IMR-90 (cell line): Measurements from ENCODE around the gene MAFF. TPM values are rescaled to one million over a fixed set of nuclear protein-coding genes. Genes with fewer than 3 reads are reported as not detected.
"Not testable (repeated sequence)": the region's sequence is repeated elsewhere in the genome, so short reads cannot be mapped to it uniquely, and the experiment has no call there.

ENCODE experiments used
- ATAC-seq: fragments of 200-7000 bp; cut with Tn5 transposase; 2 replicates; pipeline ENCODE4 v1.9.1; 2020; ENCODE audit warnings: low read depth, mild to moderate bottlenecking, moderate library complexity
- BruUV-seq: library from RNA; stranded (reverse); fragments of 400-500 nt; replicated peaks from 2 replicates; lab custom pipeline; 2021; lab: Mats Ljungman, UMichigan
- CTCF ChIA-PET: fragments of 300-600 bp; formaldehyde crosslinking; extraction: SDS; loops from one replicate; lab custom pipeline; 2021; ENCODE audit warnings: antibody characterized with exemption; lab: Yijun Ruan, JAX
- POLR2A ChIA-PET: fragments of 300-600 bp; sonication (Branson Sonifier 250); formaldehyde crosslinking; loops from one replicate; lab custom pipeline; 2022; ENCODE audit warnings: antibody characterized with exemption; ENCODE audit not compliant: unreplicated experiment; lab: Charles Lee
- DNase-seq: peaks from one replicate; pipeline ENCODE4 v3.0.0; 2013
- H2AFZ ChIP-seq: replicated peaks from 2 replicates; pipeline ENCODE3; 2013; ENCODE audit warnings: low read length, mild to moderate bottlenecking; ENCODE audit not compliant: poor library complexity
- H2AK5ac ChIP-seq: 2 replicates; pipeline ENCODE4 v1.6.1; 2013; ENCODE audit warnings: low read depth, low read length, inconsistent platforms
- H2AK9ac ChIP-seq: replicated peaks from 2 replicates; pipeline ENCODE3; 2013; ENCODE audit warnings: mild to moderate bottlenecking, low read depth, low read length, moderate library complexity; ENCODE audit not compliant: poor library complexity
- H2BK120ac ChIP-seq: 2 replicates; pipeline ENCODE4 v1.6.1; 2013; ENCODE audit warnings: low read depth, low read length, inconsistent platforms
- H2BK15ac ChIP-seq: 3 replicates; pipeline ENCODE4 v1.6.1; 2013; ENCODE audit warnings: low read depth, low read length, inconsistent platforms
- H2BK20ac ChIP-seq: 2 replicates; pipeline ENCODE4 v1.6.1; 2013; ENCODE audit warnings: low read depth, mild to moderate bottlenecking, inconsistent platforms, low read length, moderate library complexity
- H2BK5ac ChIP-seq: 2 replicates; pipeline ENCODE4 v1.6.1; 2013; ENCODE audit warnings: mild to moderate bottlenecking, low read depth, low read length, inconsistent platforms; ENCODE audit not compliant: poor library complexity, severe bottlenecking
- H3K14ac ChIP-seq: replicated peaks from 2 replicates; pipeline ENCODE4 v1.6.1; 2013; ENCODE audit warnings: low read depth, low read length, inconsistent platforms
- H3K18ac ChIP-seq: 2 replicates; pipeline ENCODE4 v1.6.1; 2013; ENCODE audit warnings: low read depth, low read length, control low read depth
- H3K23ac ChIP-seq: 2 replicates; pipeline ENCODE4 v1.6.1; 2013; ENCODE audit warnings: low read depth, low read length, inconsistent platforms
- H3K27ac ChIP-seq: 2 replicates; pipeline ENCODE4 v1.5.1; 2013; ENCODE audit warnings: mild to moderate bottlenecking, control low read depth, low read length; ENCODE audit not compliant: insufficient read depth
- H3K27me3 ChIP-seq: 2 replicates; pipeline ENCODE4 v1.6.1; 2013; ENCODE audit warnings: low read length; ENCODE audit not compliant: control insufficient read depth, insufficient read depth
- H3K36me3 ChIP-seq: 2 replicates; pipeline ENCODE4 v1.6.1; 2013; ENCODE audit warnings: low read length, mixed read lengths; ENCODE audit not compliant: control insufficient read depth, insufficient read depth
- H3K4ac ChIP-seq: 2 replicates; pipeline ENCODE4 v1.6.1; 2013; ENCODE audit warnings: low read depth, low read length, inconsistent platforms
- H3K4me1 ChIP-seq: 2 replicates; pipeline ENCODE4 v1.6.1; 2013; ENCODE audit warnings: low read length, mixed read lengths; ENCODE audit not compliant: control insufficient read depth, insufficient read depth
- H3K4me2 ChIP-seq: 2 replicates; pipeline ENCODE4 v1.6.1; 2013; ENCODE audit warnings: low read depth, mild to moderate bottlenecking, control low read depth, low read length, moderate library complexity
- H3K4me3 ChIP-seq: 2 replicates; pipeline ENCODE4 v1.5.1; 2013; ENCODE audit warnings: low read depth, mild to moderate bottlenecking, control low read depth, low read length, moderate library complexity; ENCODE audit not compliant: insufficient read depth
- H3K56ac ChIP-seq: 2 replicates; pipeline ENCODE4 v1.6.1; 2013; ENCODE audit warnings: low read length, inconsistent platforms; ENCODE audit not compliant: insufficient read depth; ENCODE audit errors: extremely low read depth
- H3K79me1 ChIP-seq, 2 experiments: 2 replicates each; pipeline ENCODE4 v1.6.1; 2013; ENCODE audit warnings: low read length in 2 of 2, inconsistent platforms in 1 of 2, low read depth in 1 of 2
- H3K9ac ChIP-seq: 2 replicates; pipeline ENCODE4 v1.6.1; 2013; ENCODE audit warnings: low read depth, low read length, control low read depth
- H3K9me1 ChIP-seq: 2 replicates; pipeline ENCODE4 v1.6.1; 2013; ENCODE audit warnings: low read length, inconsistent platforms; ENCODE audit not compliant: insufficient read depth
- H3K9me3 ChIP-seq: 2 replicates; pipeline ENCODE4 v1.6.1; 2013; ENCODE audit warnings: low read length; ENCODE audit not compliant: control insufficient read depth, insufficient read depth
- H4K20me1 ChIP-seq: 2 replicates; pipeline ENCODE4 v1.6.1; 2013; ENCODE audit warnings: low read length, inconsistent platforms; ENCODE audit not compliant: insufficient read depth
- H4K5ac ChIP-seq: 2 replicates; pipeline ENCODE4 v1.6.1; 2013; ENCODE audit warnings: mild to moderate bottlenecking, low read depth, low read length, control low read depth
- H4K8ac ChIP-seq, 2 experiments: 2 replicates each; pipeline ENCODE4 v1.6.1; 2013; ENCODE audit warnings: low read depth in 2 of 2, low read length in 2 of 2, control low read depth in 1 of 2, inconsistent platforms in 1 of 2
- H4K91ac ChIP-seq: 2 replicates; pipeline ENCODE4 v1.6.1; 2013; ENCODE audit warnings: low read depth, low read length, inconsistent platforms; ENCODE audit not compliant: insufficient read depth
- WGBS, 2 experiments: methylation state at CpG; one replicate each; pipeline versions ENCODE4 v1.1.5 to v1.1.7; 2013; ENCODE audit warnings: missing lambda C conversion rate in 2 of 2; ENCODE audit not compliant: insufficient read length in 1 of 2; ENCODE audit errors: extremely low coverage in 2 of 2; 5-methylcytosine and 5-hydroxymethylcytosine counted together
- dilution Hi-C: fragments of 300-500 bp; cut with HindIII; formaldehyde crosslinking; loops from one replicate; pipeline ENCODE4 v1.14.3; 2018; ENCODE audit warnings: low sequenced_read_pairs; ENCODE audit not compliant: unreplicated experiment
- in situ Hi-C: fragments of 300-500 bp; cut with MboI; formaldehyde crosslinking; loops from 3 replicates; pipeline ENCODE4 v1.14.3; 2019; ENCODE audit warnings: low sequenced_read_pairs, inconsistent platforms, mixed read lengths
- intact Hi-C: fragments of 100-400 bp; cut with micrococcal nuclease; formaldehyde crosslinking; loops from 2 replicates; pipeline ENCODE4 v1.10.0; 2022
- polyA plus RNA-seq, 3 experiments: library from polyadenylated mRNA; depleted of rRNA; stranded (reverse); fragments of >200 nt; gene quantifications; 2 replicates each; pipeline ENCODE4 v1.2.3, GENCODE V29; 2012; ENCODE audit warnings: low replicate concordance in 1 of 3
- total RNA-seq: library from RNA; depleted of rRNA; stranded (reverse); fragments of >200 nt; gene quantifications from 2 replicates; pipeline ENCODE4 v1.2.3, GENCODE V29; 2012

MAFF gene
- total and polyA plus RNA-seq, 2 of the 4 experiments (the other 2 are of a cell fraction): 18.3 to 25.9 TPM

DNA sequence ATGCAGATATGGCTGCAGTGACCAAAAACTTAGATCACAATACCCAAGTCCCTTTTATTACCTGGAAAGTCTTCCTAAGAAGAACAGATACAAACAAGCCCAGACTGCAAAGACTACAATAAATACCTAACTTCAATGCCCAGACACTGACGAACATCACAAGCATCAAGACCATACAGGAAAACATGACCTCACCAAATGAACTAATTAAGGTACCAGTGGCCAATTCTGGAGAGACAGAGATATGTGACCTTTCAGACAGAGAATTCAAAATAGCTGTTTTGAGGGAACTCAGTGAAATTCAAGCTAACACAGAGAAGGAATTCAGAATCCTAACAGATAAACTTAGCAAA is 47.3 kb upstream of the MAFF start:
- H4K5ac ChIP-seq, H4K91ac ChIP-seq, H3K4ac ChIP-seq, H3K9me1 ChIP-seq, H2BK15ac ChIP-seq, H3K18ac ChIP-seq, H3K4me1 ChIP-seq, H2AFZ ChIP-seq, H2AK5ac ChIP-seq, dilution Hi-C loops, H3K9me3 ChIP-seq, H3K23ac ChIP-seq, H3K27me3 ChIP-seq, H3K27ac ChIP-seq, H2BK120ac ChIP-seq, H3K79me1 ChIP-seq, H4K8ac ChIP-seq, ATAC-seq, intact Hi-C loops, H3K14ac ChIP-seq, H3K9ac ChIP-seq, H2BK5ac ChIP-seq, H2AK9ac ChIP-seq, H4K20me1 ChIP-seq, POLR2A ChIA-PET, H3K4me3 ChIP-seq, H3K56ac ChIP-seq, H3K36me3 ChIP-seq, H3K4me2 ChIP-seq, in situ Hi-C loops, BruUV-seq, H2BK20ac ChIP-seq, DNase-seq: not testable (repeated sequence)
- CTCF ChIA-PET: interaction anchor here (0.6 kb wide), 1 partner anchor 40 kb away, joined by 3 read pairs; no protein-coding TSS in a partner anchor
- WGBS, 2 experiments: 60% methylated on average over 1 of the region's 1 CpG; no CpG with 5 or more reads in 1 of the 2 experiments
